Stimulated activated CD4-positive, alpha-beta T cell treated with anti-CD3 and anti-CD28 coated beads, Interleukin-15, amount 100 ng/mL, for 1 hour (primary cell): ENCODE measurements around the gene CCDC144A.
"Not testable (repeated sequence)": the region's sequence is repeated elsewhere in the genome, so short reads cannot be mapped to it uniquely, and the experiment has no call there.

Experiments
- DNase-seq, 2 donors: peaks; one replicate each; pipeline ENCODE4 v3.0.0-alpha.2; 2020; ENCODE audit warnings: low read depth in 1 of 2, low spot score in 1 of 2

The CCDC144A gene

GRCh38 chr17:16689731-16690281, at the start of gene CCDC144A:
Gene CCDC144A (plus strand): TSS chr17:16690241. CDS start chr17:16690401, 160 bp downstream.
- DNase-seq, result peak; percentile 25 to 45

- DNase-seq, result no peak
Observed at GRCh38 chr17:16649585-16649984, 40.5 kb upstream of the CCDC144A start.

GRCh38 chr17:16652252-16652651, 37.8 kb upstream of the CCDC144A start:
- no peak for DNase-seq

- DNase-seq, result no peak
Observed at GRCh38 chr17:16652847-16653366, 37.1 kb upstream of the CCDC144A start.

- peak; percentile 69 to 78 for DNase-seq
Observed at GRCh38 chr17:16653367-16654041, 36.5 kb upstream of the CCDC144A start, which contains the start of gene ZNF624. Gene ZNF624 (minus strand): TSS chr17:16653850.

- DNase-seq, result no peak
Observed at GRCh38 chr17:16661217-16661616, 28.8 kb upstream of the CCDC144A start.

- DNase-seq, result no peak
Observed at GRCh38 chr17:16662936-16663335, 27.1 kb upstream of the CCDC144A start.

GRCh38 chr17:16666553-16666906, 23.5 kb upstream of the CCDC144A start:
- not testable (repeated sequence) for DNase-seq

GRCh38 chr17:16666907-16667636, 23.0 kb upstream of the CCDC144A start:
- DNase-seq, result not testable (repeated sequence)

- no peak for DNase-seq
Observed at GRCh38 chr17:16676676-16677268, 13.3 kb upstream of the CCDC144A start.

GRCh38 chr17:16683290-16684138, 6.5 kb upstream of the CCDC144A start:
- DNase-seq, result not testable (repeated sequence)

- DNase-seq, result not testable (repeated sequence)
Observed at GRCh38 chr17:16686019-16686418, 4.0 kb upstream of the CCDC144A start.

GRCh38 chr17:16687151-16687550, 2.9 kb upstream of the CCDC144A start:
- not testable (repeated sequence) for DNase-seq

- not testable (repeated sequence) for DNase-seq
Observed at GRCh38 chr17:16690447-16690846, 406 bp downstream of the CCDC144A start.

- DNase-seq, result not testable (repeated sequence)
Observed at GRCh38 chr17:16697603-16698002, 7.6 kb downstream of the CCDC144A start.

GRCh38 chr17:16745492-16746203, 55.6 kb downstream of the CCDC144A start:
- not testable (repeated sequence) for DNase-seq

GRCh38 chr17:16746571-16746970, 56.5 kb downstream of the CCDC144A start:
- not testable (repeated sequence) for DNase-seq

- DNase-seq, result not testable (repeated sequence)
Observed at GRCh38 chr17:16750515-16750914, 60.5 kb downstream of the CCDC144A start.

GRCh38 chr17:16751224-16751923, 61.3 kb downstream of the CCDC144A start:
- not testable (repeated sequence) for DNase-seq
